Natural killer cell (primary cell): Measurements from ENCODE around the gene SCAP. TPM values are rescaled to one million over a fixed set of nuclear protein-coding genes. Genes with fewer than 3 reads are reported as not detected.
A peak's percentile ranks its signal among the peaks of the same experiment; 100 is the strongest.

Experiments used
- ATAC-seq, 3 donors: fragments of 150-1000 bp in 2 of 3; fragments of 200-7000 bp in 1 of 3; cut with Tn5 transposase; 1 replicate in 1 of 3; 2 replicates in 2 of 3; pipeline ENCODE4 v1.10.0; 2021; ENCODE audit warnings: mild to moderate bottlenecking in 2 of 3, moderate library complexity in 2 of 3
- DNase-seq, 2 donors: peaks; one replicate each; pipeline versions ENCODE4 v3.0.0 to v3.0.0-alpha.2; 2013 to 2021; ENCODE audit warnings: mixed read lengths in 1 of 2
- H3K27ac ChIP-seq: one replicate; pipeline ENCODE4 v1.5.1; 2013; ENCODE audit warnings: mild to moderate bottlenecking, low read length
- H3K27me3 ChIP-seq: one replicate; pipeline ENCODE4 v1.6.1; 2013; ENCODE audit warnings: low read length; ENCODE audit not compliant: control insufficient read depth, insufficient read depth
- H3K36me3 ChIP-seq: one replicate; pipeline ENCODE4 v1.6.1; 2013; ENCODE audit warnings: low read length; ENCODE audit not compliant: control insufficient read depth, insufficient read depth
- H3K4me1 ChIP-seq: one replicate; pipeline ENCODE4 v1.6.1; 2013; ENCODE audit warnings: low read length; ENCODE audit not compliant: control insufficient read depth, insufficient read depth
- H3K4me3 ChIP-seq: one replicate; pipeline ENCODE4 v1.5.1; 2013; ENCODE audit warnings: low read length
- H3K9me3 ChIP-seq: one replicate; pipeline ENCODE4 v1.6.1; 2013; ENCODE audit warnings: low read length; ENCODE audit not compliant: control insufficient read depth, insufficient read depth
- H3K27ac Mint-ChIP-seq, 2 donors: one replicate each; pipeline ENCODE4 v1.8.0; 2022; ENCODE audit warnings: mild to moderate bottlenecking in 2 of 2, mixed read lengths in 2 of 2, moderate library complexity in 1 of 2
- H3K27me3 Mint-ChIP-seq, 2 donors: one replicate each; pipeline ENCODE4 v1.8.0; 2022; ENCODE audit warnings: low read depth in 2 of 2, mixed read lengths in 2 of 2
- H3K36me3 Mint-ChIP-seq: one replicate; pipeline ENCODE4 v1.8.0; 2022; ENCODE audit warnings: mixed read lengths
- H3K4me1 Mint-ChIP-seq, 2 donors: one replicate each; pipeline ENCODE4 v1.8.0; 2022; ENCODE audit warnings: mixed read lengths in 2 of 2
- H3K4me3 Mint-ChIP-seq: one replicate; pipeline ENCODE4 v1.8.0; 2022; ENCODE audit warnings: mild to moderate bottlenecking, moderate library complexity, mixed read lengths
- H3K9me3 Mint-ChIP-seq, 2 donors: one replicate each; pipeline ENCODE4 v1.8.0; 2022; ENCODE audit warnings: mixed read lengths in 2 of 2
- WGBS: methylation state at CpG from one replicate; pipeline ENCODE4 v1.1.7; 2013; ENCODE audit warnings: missing lambda C conversion rate; ENCODE audit not compliant: insufficient coverage; 5-methylcytosine and 5-hydroxymethylcytosine counted together
- intact Hi-C: fragments of 100-400 bp; cut with micrococcal nuclease; formaldehyde crosslinking; loops from one replicate; pipeline ENCODE4 v1.14.2; 2022
- total RNA-seq, 4 donors: library from RNA; stranded (reverse); fragments of 120-200 nt in 1 of 4; gene quantifications; one replicate each; pipeline versions ENCODE4 v1.2.3 to v1.2.4, GENCODE V29; 2013 to 2022
- TF ChIP-seq, protein P1 (sequence below): fragments of 200-600 bp; IDR thresholded peaks from one replicate; pipeline ENCODE4 v1.8.0; 2022; ENCODE audit warnings: antibody characterized with exemption

Gene SCAP
- total RNA-seq, 3 donors from 2014 or later (not counting 1 experiment from before 2014, with no cell fraction given), result 63.9 to 104 (median 82.7) TPM

DNA sequence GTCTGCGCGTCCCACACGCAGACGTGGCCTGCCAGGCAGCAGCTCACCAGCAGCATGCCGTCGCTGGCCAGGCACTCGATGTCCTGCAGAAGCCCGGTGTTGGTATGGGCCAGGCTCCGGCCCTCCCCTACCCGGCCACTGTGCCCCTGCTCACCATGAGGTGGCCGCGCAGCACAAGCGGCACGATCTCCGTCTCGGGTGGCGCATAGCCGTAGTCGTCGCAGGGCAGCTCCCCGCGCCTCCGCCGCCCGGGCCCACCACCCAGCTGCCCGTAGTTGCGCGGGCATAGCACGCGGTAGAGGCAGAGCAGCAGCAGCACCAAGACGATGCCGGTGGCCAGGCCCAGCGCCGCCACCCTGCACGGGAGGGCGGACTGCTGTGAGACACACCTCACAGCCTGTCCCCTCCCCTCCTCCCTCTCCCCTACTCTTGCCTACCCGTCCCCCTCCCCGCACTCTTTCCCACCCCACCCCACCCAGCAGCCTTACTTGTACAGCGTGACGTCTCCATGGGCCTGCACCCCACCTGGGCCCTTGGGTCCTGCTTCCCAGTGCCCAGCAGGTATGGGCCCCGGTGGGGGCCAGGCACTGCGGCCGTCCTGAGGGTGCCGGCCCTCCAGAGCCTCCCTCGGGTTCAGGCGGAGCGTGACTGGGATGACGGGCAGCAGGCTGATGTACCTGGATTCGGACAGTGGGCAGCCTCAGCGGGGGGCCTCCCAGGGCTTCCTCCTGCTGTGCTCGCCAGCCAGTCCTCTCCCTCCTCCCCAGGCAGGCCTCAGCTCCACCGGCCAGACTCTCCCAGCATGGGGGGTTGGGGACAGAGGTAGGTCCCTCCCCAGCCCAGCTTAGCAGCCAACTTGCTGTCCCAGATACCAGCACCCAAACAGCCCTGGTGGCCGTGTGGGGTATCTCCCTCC, 57.3 kb downstream of the SCAP start:
- Histone ChIP-seq H3K9me3 (no peaks in the 10 kb centered on the region), H3K27ac (no peak overlapping the region), H3K4me1 (peaks cover 24% of the 10 kb centered on the region), H3K27me3 (no peaks in the 10 kb centered on the region), H3K36me3 (peaks cover 44% of the 10 kb centered on the region), H3K4me3 (no peak overlapping the region)
- no peak for ATAC-seq
- intact Hi-C loops, result no loop called here
- no peak overlapping the region for H3K27ac Mint-ChIP-seq
- TF ChIP-seq, protein P1, sequence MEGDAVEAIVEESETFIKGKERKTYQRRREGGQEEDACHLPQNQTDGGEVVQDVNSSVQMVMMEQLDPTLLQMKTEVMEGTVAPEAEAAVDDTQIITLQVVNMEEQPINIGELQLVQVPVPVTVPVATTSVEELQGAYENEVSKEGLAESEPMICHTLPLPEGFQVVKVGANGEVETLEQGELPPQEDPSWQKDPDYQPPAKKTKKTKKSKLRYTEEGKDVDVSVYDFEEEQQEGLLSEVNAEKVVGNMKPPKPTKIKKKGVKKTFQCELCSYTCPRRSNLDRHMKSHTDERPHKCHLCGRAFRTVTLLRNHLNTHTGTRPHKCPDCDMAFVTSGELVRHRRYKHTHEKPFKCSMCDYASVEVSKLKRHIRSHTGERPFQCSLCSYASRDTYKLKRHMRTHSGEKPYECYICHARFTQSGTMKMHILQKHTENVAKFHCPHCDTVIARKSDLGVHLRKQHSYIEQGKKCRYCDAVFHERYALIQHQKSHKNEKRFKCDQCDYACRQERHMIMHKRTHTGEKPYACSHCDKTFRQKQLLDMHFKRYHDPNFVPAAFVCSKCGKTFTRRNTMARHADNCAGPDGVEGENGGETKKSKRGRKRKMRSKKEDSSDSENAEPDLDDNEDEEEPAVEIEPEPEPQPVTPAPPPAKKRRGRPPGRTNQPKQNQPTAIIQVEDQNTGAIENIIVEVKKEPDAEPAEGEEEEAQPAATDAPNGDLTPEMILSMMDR, result no peak
- DNase-seq, result no peak
- peaks cover 19 to 29% of the 10 kb centered on the region in 2 donors for H3K4me1 Mint-ChIP-seq
- no peaks in the 10 kb centered on the region for H3K27me3 Mint-ChIP-seq
- no peaks in the 10 kb centered on the region for H3K36me3 Mint-ChIP-seq
- H3K4me3 Mint-ChIP-seq, result no peak overlapping the region
- no peaks in the 10 kb centered on the region for H3K9me3 Mint-ChIP-seq
- 94% methylated on average over 53 of the region's 53 CpGs for WGBS

DNA sequence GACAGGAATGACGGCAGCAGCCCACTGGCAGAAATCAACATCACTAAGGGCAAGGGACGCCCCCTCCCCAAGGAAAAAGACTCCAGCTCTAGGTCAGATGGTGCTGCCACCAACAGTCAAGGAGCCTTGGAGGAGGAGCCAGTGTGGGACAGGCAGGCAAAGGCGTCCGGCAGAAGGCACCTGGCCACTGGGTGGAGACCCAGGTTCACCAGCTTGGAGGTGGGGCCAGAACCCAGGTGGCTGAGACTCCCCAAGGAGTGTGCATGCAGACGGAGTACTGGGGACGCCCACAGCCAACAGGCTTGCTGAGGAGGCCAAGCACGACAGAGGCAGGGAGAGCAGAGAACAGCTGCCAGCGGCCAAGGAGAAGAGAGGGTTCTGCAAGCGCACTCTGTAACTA, 59.7 kb downstream of the SCAP start:
- ATAC-seq, result no peak
- Mint-ChIP-seq H3K4me1 (peaks cover 5 to 7% of the 10 kb centered on the region in 2 donors), H3K27me3 (no peaks in the 10 kb centered on the region), H3K9me3 (no peaks in the 10 kb centered on the region), H3K36me3 (no peaks in the 10 kb centered on the region), H3K4me3 (no peak overlapping the region), H3K27ac (peak overlapping the region; percentile 56 to 77)
- no peak for DNase-seq
- Histone ChIP-seq H3K36me3 (peaks cover 65% of the 10 kb centered on the region), H3K4me1 (peaks cover 5% of the 10 kb centered on the region), H3K4me3 (no peak overlapping the region), H3K27me3 (no peaks in the 10 kb centered on the region), H3K27ac (no peak overlapping the region), H3K9me3 (no peaks in the 10 kb centered on the region)
- TF ChIP-seq, protein P1, result no peak
- intact Hi-C loops, result no loop called here
- 86% methylated on average over 9 of the region's 9 CpGs for WGBS

DNA sequence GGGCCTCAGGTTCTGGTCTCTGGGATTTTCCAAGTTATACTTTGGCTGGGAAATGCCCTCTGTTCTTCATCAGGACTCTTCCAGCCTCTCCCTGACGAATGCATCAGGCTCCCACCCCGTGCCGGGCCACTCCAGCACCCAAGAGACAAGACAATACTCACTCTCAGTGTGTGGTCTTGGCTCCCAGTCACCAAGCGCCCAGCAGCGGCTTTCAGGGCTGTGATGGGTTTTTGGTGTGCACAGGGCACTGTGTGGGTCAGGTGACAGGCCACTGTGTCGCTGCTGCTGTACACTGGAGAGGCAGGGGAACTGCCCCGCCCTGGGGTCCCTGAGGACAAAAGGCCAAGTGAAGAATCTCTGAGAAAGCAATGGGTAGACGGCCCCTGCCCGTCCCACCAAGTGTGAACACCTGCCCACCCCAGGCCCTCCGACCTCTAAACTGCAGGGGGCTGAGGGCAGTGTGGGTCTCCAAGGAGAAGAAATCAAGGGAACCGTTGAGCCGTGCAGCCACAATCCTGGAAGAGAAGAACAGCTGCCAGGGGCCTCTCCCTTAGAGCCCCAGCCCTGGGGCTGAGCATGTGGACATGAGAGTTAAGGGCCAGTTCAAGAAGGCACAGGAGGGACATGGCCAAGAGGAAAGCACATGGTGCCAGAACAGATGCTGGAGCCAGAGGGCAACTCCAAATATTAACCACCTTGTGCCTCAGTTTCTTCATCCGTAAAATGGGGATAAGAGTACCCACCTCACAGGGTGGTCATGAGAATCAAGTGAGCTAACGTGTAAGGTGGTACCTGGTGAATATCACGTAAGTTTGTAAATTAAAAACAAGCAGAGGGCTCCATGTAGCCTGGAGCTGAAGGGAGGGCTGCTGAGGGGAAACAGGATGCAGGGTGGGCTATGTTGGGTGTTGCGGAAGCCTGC, 60.8 kb downstream of the SCAP start:
- peaks cover 0 to 5% of the 10 kb centered on the region in 2 donors for H3K4me1 Mint-ChIP-seq
- H3K4me3 Mint-ChIP-seq, result no peak overlapping the region
- no peaks in the 10 kb centered on the region for H3K27me3 Mint-ChIP-seq
- Histone ChIP-seq H3K27ac (no peak overlapping the region), H3K9me3 (no peaks in the 10 kb centered on the region), H3K27me3 (no peaks in the 10 kb centered on the region), H3K4me1 (no peaks in the 10 kb centered on the region), H3K36me3 (peaks cover 66% of the 10 kb centered on the region), H3K4me3 (no peak overlapping the region)
- H3K36me3 Mint-ChIP-seq, result no peaks in the 10 kb centered on the region
- no peak for ATAC-seq
- no peaks in the 10 kb centered on the region for H3K9me3 Mint-ChIP-seq
- intact Hi-C loops, result no loop called here
- WGBS, result 90% methylated on average over 15 of the region's 16 CpGs
- H3K27ac Mint-ChIP-seq, result peak overlapping the region; percentile 56 to 77
- no peak for DNase-seq
- TF ChIP-seq, protein P1, result no peak
